Ishikawa (cell line): ENCODE data around the gene RFC4.

ENCODE experiments used
- TEAD4 ChIP-seq: IDR thresholded peaks from 2 replicates; pipeline ENCODE4 v1.6.1; 2012
- TF ChIP-seq, protein P1 (sequence below): IDR thresholded peaks from 2 replicates; pipeline ENCODE4 v1.6.1; 2012

DNA sequence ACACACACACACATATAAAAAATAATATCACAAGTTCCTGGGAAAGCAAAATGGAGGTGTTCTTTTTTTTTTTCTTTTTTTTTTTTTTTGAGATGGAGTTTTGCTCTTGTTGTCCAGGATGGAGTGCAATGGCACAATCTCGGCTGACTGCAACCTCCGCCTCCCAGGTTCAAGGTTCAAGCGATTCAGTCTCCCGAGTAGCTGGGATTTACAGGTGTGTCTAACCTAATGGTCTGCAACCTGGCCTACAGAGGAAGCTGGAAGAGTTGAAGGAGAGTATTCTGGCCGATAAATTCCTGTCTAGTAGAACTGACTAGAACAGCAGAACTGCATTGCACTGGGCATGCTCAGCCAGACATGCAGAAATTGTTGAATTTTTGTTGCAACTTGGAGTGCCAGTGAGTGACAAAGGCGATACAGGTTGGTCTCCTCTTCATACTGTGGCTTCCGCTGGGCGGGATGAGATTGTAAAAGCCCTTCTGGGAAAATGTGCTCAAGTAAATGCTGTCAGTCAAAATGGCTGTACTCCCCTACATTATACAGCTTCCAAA lies 45.3 kb downstream of the RFC4 start:
- TF ChIP-seq, protein P1, sequence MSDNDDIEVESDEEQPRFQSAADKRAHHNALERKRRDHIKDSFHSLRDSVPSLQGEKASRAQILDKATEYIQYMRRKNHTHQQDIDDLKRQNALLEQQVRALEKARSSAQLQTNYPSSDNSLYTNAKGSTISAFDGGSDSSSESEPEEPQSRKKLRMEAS, result no peak
- TF ChIP-seq TEAD4, result no peak
